ENCODE measurements around the gene ABCA4.
A peak's percentile ranks its signal among the peaks of the same experiment; 100 is the strongest.

ABCA4 gene

GRCh38 chr1:94037392-94038229 is 83.3 kb downstream of the ABCA4 start:
- no peak for TF ChIP-seq CTCF (IDR thresholded peaks at IDR 0.05; ENCODE audit: extremely low read depth, insufficient read depth, missing control alignments)
- in situ Hi-C loops (cut with MboI; ENCODE audit: low pct_unique_long_range_greater_than_20kb, low sequenced_read_pairs, unreplicated experiment): loop anchor here (25.0 kb wide), 1 partner anchor 425 kb away; no protein-coding TSS in a partner anchor
- DNase-seq (ENCODE audit: low spot score): peak; percentile 60

- in situ Hi-C loops (cut with MboI; ENCODE audit: low pct_unique_long_range_greater_than_20kb, low sequenced_read_pairs, unreplicated experiment): loop anchor here (25.0 kb wide), 1 partner anchor 426 kb away; no protein-coding TSS in a partner anchor
- no peak for DNase-seq (ENCODE audit: low spot score)
- no peak for TF ChIP-seq CTCF (IDR thresholded peaks at IDR 0.05; ENCODE audit: extremely low read depth, insufficient read depth, missing control alignments)
Measured at GRCh38 chr1:94036730-94037129, 84.2 kb downstream of the ABCA4 start.

- in situ Hi-C loops (cut with MboI; ENCODE audit: low pct_unique_long_range_greater_than_20kb, low sequenced_read_pairs, unreplicated experiment): loop anchor here (25.0 kb wide), 1 partner anchor 428 kb away; no protein-coding TSS in a partner anchor
Measured at GRCh38 chr1:94033849-94034248, 87.1 kb downstream of the ABCA4 start.

GRCh38 chr1:94032637-94033036 is 88.3 kb downstream of the ABCA4 start:
- in situ Hi-C loops (cut with MboI; ENCODE audit: low pct_unique_long_range_greater_than_20kb, low sequenced_read_pairs, unreplicated experiment): loop anchor here (25.0 kb wide), 1 partner anchor 430 kb away; no protein-coding TSS in a partner anchor
- TF ChIP-seq CTCF (IDR thresholded peaks at IDR 0.05; ENCODE audit: extremely low read depth, insufficient read depth, missing control alignments): no peak
- DNase-seq (ENCODE audit: low spot score): no peak

More at GRCh38 chr1:94033849-94034248, 87.1 kb downstream of the ABCA4 start:
- no peak for DNase-seq (ENCODE audit: low spot score)
- TF ChIP-seq CTCF (IDR thresholded peaks at IDR 0.05; ENCODE audit: extremely low read depth, insufficient read depth, missing control alignments): no peak

GRCh38 chr1:94031591-94031990 is 89.4 kb downstream of the ABCA4 start:
- in situ Hi-C loops (cut with MboI; ENCODE audit: low pct_unique_long_range_greater_than_20kb, low sequenced_read_pairs, unreplicated experiment): loop anchor here (25.0 kb wide), 1 partner anchor 431 kb away; no protein-coding TSS in a partner anchor
- no peak for TF ChIP-seq CTCF (IDR thresholded peaks at IDR 0.05; ENCODE audit: extremely low read depth, insufficient read depth, missing control alignments)
- DNase-seq (ENCODE audit: low spot score): no peak

- in situ Hi-C loops (cut with MboI; ENCODE audit: low pct_unique_long_range_greater_than_20kb, low sequenced_read_pairs, unreplicated experiment): loop anchor here (25.0 kb wide), 1 partner anchor 431 kb away; no protein-coding TSS in a partner anchor
- DNase-seq (ENCODE audit: low spot score): no peak
- TF ChIP-seq CTCF (IDR thresholded peaks at IDR 0.05; ENCODE audit: extremely low read depth, insufficient read depth, missing control alignments): no peak
Measured at GRCh38 chr1:94031154-94031553, 89.8 kb downstream of the ABCA4 start.

All from GM13977 (cell line).